ENCODE results near the gene WWC2.

The WWC2 gene

DNA sequence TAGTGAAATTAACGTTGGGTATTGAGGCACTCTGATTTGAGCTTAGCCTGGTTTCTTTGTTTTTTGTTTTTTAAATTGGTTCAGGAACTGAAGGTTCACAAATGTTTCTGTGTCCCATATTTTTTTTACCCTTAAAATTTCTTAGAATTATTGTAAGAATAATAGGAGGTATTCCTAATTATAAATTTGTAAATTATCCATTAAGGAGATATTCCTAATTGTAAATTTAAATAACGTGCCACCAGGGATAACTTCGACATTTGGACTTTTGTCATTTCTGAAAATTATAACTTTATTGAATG is 1.2 kb downstream of the WWC2 start:
- DNase-seq (ENCODE audit: low read depth), result no peak
- peak overlapping the region; percentile 78 for H3K4me3 ChIP-seq (replicated peaks; ENCODE audit: low read depth, low read length)
- TF ChIP-seq, protein P1, sequence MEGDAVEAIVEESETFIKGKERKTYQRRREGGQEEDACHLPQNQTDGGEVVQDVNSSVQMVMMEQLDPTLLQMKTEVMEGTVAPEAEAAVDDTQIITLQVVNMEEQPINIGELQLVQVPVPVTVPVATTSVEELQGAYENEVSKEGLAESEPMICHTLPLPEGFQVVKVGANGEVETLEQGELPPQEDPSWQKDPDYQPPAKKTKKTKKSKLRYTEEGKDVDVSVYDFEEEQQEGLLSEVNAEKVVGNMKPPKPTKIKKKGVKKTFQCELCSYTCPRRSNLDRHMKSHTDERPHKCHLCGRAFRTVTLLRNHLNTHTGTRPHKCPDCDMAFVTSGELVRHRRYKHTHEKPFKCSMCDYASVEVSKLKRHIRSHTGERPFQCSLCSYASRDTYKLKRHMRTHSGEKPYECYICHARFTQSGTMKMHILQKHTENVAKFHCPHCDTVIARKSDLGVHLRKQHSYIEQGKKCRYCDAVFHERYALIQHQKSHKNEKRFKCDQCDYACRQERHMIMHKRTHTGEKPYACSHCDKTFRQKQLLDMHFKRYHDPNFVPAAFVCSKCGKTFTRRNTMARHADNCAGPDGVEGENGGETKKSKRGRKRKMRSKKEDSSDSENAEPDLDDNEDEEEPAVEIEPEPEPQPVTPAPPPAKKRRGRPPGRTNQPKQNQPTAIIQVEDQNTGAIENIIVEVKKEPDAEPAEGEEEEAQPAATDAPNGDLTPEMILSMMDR (IDR thresholded peaks at IDR 0.05; ENCODE audit: low read length, missing control alignments), result no peak

DNA sequence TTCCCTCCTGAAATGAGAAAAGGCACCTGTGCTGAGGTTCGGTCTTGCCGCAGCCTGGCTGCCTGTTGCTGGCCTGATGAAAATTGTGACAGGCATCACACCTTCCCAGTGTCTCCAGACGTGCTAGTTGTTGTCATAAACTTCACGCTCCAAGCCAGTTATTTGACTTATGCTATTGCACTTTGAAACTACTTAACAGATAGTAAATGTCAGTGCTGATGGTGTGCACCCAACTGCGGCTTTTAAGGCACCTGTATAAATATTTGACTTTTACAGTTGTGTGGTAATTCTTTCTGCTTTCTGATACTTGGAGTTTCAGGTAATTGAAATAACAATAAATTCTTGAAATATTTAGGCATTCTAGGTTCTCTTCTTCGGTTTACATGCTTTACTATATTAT is 1.8 kb downstream of the WWC2 start:
- TF ChIP-seq, protein P1 (IDR thresholded peaks at IDR 0.05; ENCODE audit: low read length, missing control alignments), result no peak
- H3K4me3 ChIP-seq (replicated peaks; ENCODE audit: low read depth, low read length), result peak overlapping the region; percentile 78
- DNase-seq (ENCODE audit: low read depth), result no peak

DNA sequence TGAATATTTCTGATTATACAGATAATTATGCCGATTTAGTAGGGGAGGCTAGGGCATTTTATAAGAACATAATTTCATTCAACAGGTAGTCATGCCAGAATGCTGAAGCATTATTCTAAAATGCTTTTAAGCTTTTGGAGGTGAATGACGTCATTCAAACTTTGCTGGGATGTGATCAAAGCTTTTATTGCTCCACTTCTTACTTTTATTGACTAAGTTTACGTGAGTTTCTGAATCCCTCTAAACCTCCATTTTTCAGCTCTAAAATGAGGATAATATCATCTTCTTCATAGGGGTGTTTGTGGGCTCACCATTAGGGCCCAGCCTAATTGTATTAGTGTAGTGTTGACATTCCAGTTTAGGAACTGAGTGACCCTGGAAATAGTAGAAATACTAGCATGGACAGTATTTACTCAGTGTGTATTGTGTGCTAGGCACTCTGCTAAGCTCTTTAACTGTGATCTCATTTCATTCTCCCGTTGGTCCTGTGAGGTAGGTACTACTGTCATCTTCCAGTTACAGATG is 3.0 kb downstream of the WWC2 start:
- no peak overlapping the region for H3K4me3 ChIP-seq (replicated peaks; ENCODE audit: low read depth, low read length)

DNA sequence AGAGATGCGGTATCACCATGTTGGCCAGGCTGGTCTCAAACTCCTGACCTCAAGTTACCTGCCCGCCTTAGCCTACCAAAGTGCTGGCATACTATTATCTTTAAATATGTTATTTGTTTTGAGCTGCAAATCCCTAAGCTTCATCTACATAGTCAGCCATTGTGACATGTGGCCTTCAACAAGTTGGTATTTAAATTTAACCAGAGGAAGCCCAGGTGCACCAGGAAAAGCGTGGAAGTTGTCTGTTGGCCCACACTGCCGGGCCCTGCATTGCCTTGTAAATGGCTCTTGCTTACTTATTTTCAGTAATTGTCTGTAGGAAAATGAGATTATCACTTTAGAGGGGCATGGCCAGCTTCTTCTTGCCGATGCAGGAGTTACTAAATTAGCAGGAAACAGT is 6.0 kb downstream of the WWC2 start:
- TF ChIP-seq, protein P1 (IDR thresholded peaks at IDR 0.05; ENCODE audit: low read length, missing control alignments), result no peak
- H3K4me3 ChIP-seq (replicated peaks; ENCODE audit: low read depth, low read length), result no peak overlapping the region
- DNase-seq (ENCODE audit: low read depth), result no peak

More for the DNA sequence above, 3.0 kb downstream of the WWC2 start:
- no peak for DNase-seq (ENCODE audit: low read depth)
- TF ChIP-seq, protein P1 (IDR thresholded peaks at IDR 0.05; ENCODE audit: low read length, missing control alignments), result no peak

DNA sequence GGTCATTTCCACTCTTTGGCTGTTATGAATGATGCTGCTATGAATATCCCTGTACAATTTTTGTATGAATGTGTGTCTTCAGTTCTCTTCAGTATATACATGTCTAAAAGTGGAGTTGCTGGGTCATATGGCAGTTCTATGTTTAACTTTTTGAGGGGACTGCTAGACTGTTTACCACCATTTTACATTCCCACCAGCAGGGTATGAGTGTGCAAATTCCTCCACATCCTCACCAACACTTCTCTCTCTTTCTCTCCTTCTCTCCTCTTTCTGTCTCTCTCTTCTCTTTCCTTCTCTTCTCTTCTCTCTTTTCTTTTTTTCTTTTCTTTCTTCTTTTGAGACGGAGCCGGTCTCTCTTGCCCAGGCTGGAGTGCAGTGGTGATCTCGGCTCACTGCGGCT is 7.8 kb downstream of the WWC2 start:
- TF ChIP-seq, protein P1 (IDR thresholded peaks at IDR 0.05; ENCODE audit: low read length, missing control alignments), result peak; percentile 20
- no peak overlapping the region for H3K4me3 ChIP-seq (replicated peaks; ENCODE audit: low read depth, low read length)
- DNase-seq (ENCODE audit: low read depth), result no peak

DNA sequence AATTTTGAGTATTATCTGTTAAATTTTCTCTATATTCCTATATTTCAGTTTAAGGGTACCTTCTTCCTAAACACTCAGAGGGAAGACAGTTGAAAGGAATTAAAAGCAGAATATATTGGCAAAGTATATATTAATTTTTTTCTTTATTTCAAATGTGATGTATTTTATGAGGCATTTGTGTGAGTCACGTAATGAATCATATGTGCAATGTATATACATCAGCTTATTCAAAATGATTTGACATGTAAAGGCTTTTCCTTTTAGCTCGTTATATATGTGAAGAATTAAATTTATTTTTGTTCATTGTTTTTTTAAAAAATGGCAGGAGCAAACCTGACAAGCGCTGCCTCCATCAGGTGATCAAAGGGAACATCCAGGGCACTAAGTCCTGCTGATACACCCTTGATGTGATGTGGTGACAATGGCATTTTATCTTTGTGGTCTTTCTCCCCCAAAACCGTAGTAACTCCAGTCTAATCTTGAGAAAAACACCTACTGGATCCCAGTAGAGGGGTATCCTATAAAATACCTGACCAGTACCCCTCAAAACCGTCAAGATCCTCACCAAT is 8.9 kb downstream of the WWC2 start:
- H3K4me3 ChIP-seq (replicated peaks; ENCODE audit: low read depth, low read length), result no peak overlapping the region
- TF ChIP-seq, protein P1 (IDR thresholded peaks at IDR 0.05; ENCODE audit: low read length, missing control alignments), result no peak
- no peak for DNase-seq (ENCODE audit: low read depth)

DNA sequence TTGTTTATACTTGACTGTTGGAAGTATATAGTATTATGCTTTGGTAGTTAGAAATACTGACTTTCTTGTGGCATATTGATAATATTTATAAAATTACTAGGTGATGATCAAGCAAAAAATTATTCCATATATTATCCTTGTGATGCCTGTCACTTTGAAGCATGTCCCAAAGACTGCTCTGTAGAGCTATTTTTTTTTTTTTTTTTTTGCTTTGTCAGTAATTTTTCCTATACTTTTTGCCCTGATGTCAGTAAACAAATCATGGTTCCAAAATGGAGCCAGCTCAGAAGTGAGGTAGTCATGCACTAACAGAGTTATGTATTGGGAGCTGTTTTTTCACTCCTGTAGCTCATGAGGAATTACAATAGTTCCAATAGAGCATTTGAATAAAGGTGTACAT is 11.2 kb downstream of the WWC2 start:
- no peak for DNase-seq (ENCODE audit: low read depth)
- TF ChIP-seq, protein P1 (IDR thresholded peaks at IDR 0.05; ENCODE audit: low read length, missing control alignments), result no peak
- no peak overlapping the region for H3K4me3 ChIP-seq (replicated peaks; ENCODE audit: low read depth, low read length)
